CD14-positive monocyte (primary cell): Measurements from ENCODE around the gene CST11. TPM values are rescaled to one million over a fixed set of nuclear protein-coding genes. Genes with fewer than 3 reads are reported as not detected.

Experiments
- DNase-seq, 3 donors: peaks; one replicate each; pipeline ENCODE4 v3.0.0-alpha.2; 2011 to 2022
- H2AFZ ChIP-seq: 2 replicates; pipeline ENCODE4 v1.6.0; 2012; ENCODE audit warnings: mild to moderate bottlenecking, low read depth, low read length, inconsistent platforms; ENCODE audit not compliant: insufficient read depth, poor library complexity, severe bottlenecking
- H3K27ac ChIP-seq, 2 donors: 1 replicate in 1 of 2; 2 replicates in 1 of 2; pipeline ENCODE4 v1.5.1; 2012 to 2013; ENCODE audit warnings: low read length in 2 of 2, control low read depth in 1 of 2, inconsistent platforms in 1 of 2, low read depth in 1 of 2, mild to moderate bottlenecking in 1 of 2
- H3K27me3 ChIP-seq, 2 donors: one replicate each; pipeline versions ENCODE4 v1.6.0 to v1.6.1; 2011 to 2013; ENCODE audit warnings: low read length in 2 of 2; ENCODE audit not compliant: control insufficient read depth in 2 of 2, insufficient read depth in 2 of 2
- H3K36me3 ChIP-seq, 2 donors: replicated peaks in 1 of 2; 1 replicate in 1 of 2; 2 replicates in 1 of 2; pipeline versions ENCODE4 v1.5.1 to v1.6.1; 2012 to 2013; ENCODE audit warnings: low read length in 2 of 2, control low read depth in 1 of 2, inconsistent platforms in 1 of 2, mild to moderate bottlenecking in 1 of 2; ENCODE audit not compliant: insufficient read depth in 2 of 2, control insufficient read depth in 1 of 2
- H3K4me1 ChIP-seq, 2 donors: 1 replicate in 1 of 2; 2 replicates in 1 of 2; pipeline versions ENCODE4 v1.5.1 to v1.6.1; 2012 to 2013; ENCODE audit warnings: low read length in 2 of 2, control low read depth in 1 of 2, inconsistent platforms in 1 of 2, mild to moderate bottlenecking in 1 of 2, moderate library complexity in 1 of 2; ENCODE audit not compliant: insufficient read depth in 2 of 2, control insufficient read depth in 1 of 2
- H3K4me2 ChIP-seq: replicated peaks from 2 replicates; pipeline ENCODE3; 2012; ENCODE audit warnings: low read length, moderate library complexity, mild to moderate bottlenecking; ENCODE audit not compliant: poor library complexity, severe bottlenecking; ENCODE audit errors: extremely low read depth
- H3K4me3 ChIP-seq, 3 experiments: fragments of 200-600 bp in 1 of 3; sonication (generic) in 1 of 3; replicated peaks in 1 of 3; 1 replicate in 2 of 3; 2 replicates in 1 of 3; pipeline ENCODE4 v1.5.1; 2011 to 2013; ENCODE audit warnings: low read length in 3 of 3, mild to moderate bottlenecking in 3 of 3, control low read depth in 2 of 3, low read depth in 2 of 3, inconsistent platforms in 1 of 3, moderate library complexity in 1 of 3
- H3K79me2 ChIP-seq: 2 replicates; pipeline ENCODE4 v1.6.0; 2012; ENCODE audit warnings: mild to moderate bottlenecking, control low read depth, inconsistent platforms, low read length, moderate library complexity; ENCODE audit not compliant: insufficient read depth
- H3K9ac ChIP-seq: 2 replicates; pipeline ENCODE4 v1.6.0; 2017; ENCODE audit warnings: low read length, mild to moderate bottlenecking; ENCODE audit not compliant: insufficient read depth, poor library complexity, severe bottlenecking
- H3K9me3 ChIP-seq, 2 donors: replicated peaks in 1 of 2; 1 replicate in 1 of 2; 2 replicates in 1 of 2; pipeline versions ENCODE4 v1.5.1 to v1.6.1; 2012 to 2013; ENCODE audit warnings: low read length in 2 of 2, control low read depth in 1 of 2; ENCODE audit not compliant: control insufficient read depth in 1 of 2, insufficient read depth in 1 of 2
- H4K20me1 ChIP-seq: 2 replicates; pipeline ENCODE4 v1.6.0; 2012; ENCODE audit warnings: mild to moderate bottlenecking, low read length, control low read depth, moderate library complexity; ENCODE audit not compliant: insufficient read depth
- H3K27ac Mint-ChIP-seq, 7 donors: one replicate each; pipeline ENCODE4 v1.8.0; 2020; ENCODE audit warnings: mild to moderate bottlenecking in 7 of 7, mixed read lengths in 7 of 7, moderate library complexity in 6 of 7, inconsistent platforms in 2 of 7
- H3K27me3 Mint-ChIP-seq, 3 donors: one replicate each; pipeline ENCODE4 v1.8.0; 2021 to 2022; ENCODE audit warnings: low read depth in 3 of 3, mild to moderate bottlenecking in 3 of 3, mixed read lengths in 3 of 3, moderate library complexity in 3 of 3, inconsistent platforms in 1 of 3
- H3K36me3 Mint-ChIP-seq, 2 donors: one replicate each; pipeline ENCODE4 v1.8.0; 2020; ENCODE audit warnings: mixed read lengths in 2 of 2, inconsistent platforms in 1 of 2, mild to moderate bottlenecking in 1 of 2
- H3K4me1 Mint-ChIP-seq: one replicate; pipeline ENCODE4 v1.8.0; 2020; ENCODE audit warnings: mild to moderate bottlenecking, mixed read lengths
- H3K4me3 Mint-ChIP-seq, 2 donors: one replicate each; pipeline ENCODE4 v1.8.0; 2020; ENCODE audit warnings: mild to moderate bottlenecking in 2 of 2, mixed read lengths in 2 of 2, moderate library complexity in 1 of 2
- H3K9me3 Mint-ChIP-seq, 7 donors: one replicate each; pipeline ENCODE4 v1.8.0; 2020 to 2022; ENCODE audit warnings: mixed read lengths in 7 of 7, mild to moderate bottlenecking in 6 of 7, moderate library complexity in 6 of 7, inconsistent platforms in 2 of 7
- CTCF ChIP-seq: fragments of 200-600 bp; IDR thresholded peaks from one replicate; pipeline ENCODE4 v1.8.0; 2022; ENCODE audit warnings: antibody characterized with exemption, mild to moderate bottlenecking
- WGBS: methylation state at CpG from one replicate; pipeline ENCODE4 v1.1.5; 2013; ENCODE audit warnings: missing lambda C conversion rate; ENCODE audit not compliant: insufficient coverage; 5-methylcytosine and 5-hydroxymethylcytosine counted together
- intact Hi-C, 2 donors: fragments of 100-400 bp; cut with micrococcal nuclease; formaldehyde crosslinking; loops; one replicate each; pipeline versions ENCODE4 v1.15.0 to v1.15.1; 2023
- polyA plus RNA-seq, 3 donors: library from polyadenylated mRNA; depleted of rRNA in 1 of 3; unstranded in 2 of 3; stranded (reverse) in 1 of 3; fragments of 300-500 nt in 2 of 3; fragments of >200 nt in 1 of 3; fragmentation: Illumina TruSeq in 2 of 3; gene quantifications; 1 replicate in 2 of 3; 2 replicates in 1 of 3; pipeline ENCODE4 v1.2.3, GENCODE V29; 2012 to 2021

CST11 gene
- polyA plus RNA-seq, 3 donors: not detected

GRCh38 chr20:23488996-23489395 is 36.3 kb upstream of the CST11 start:
- Histone ChIP-seq H3K4me2 (no peak overlapping the region), H3K4me1 (no peaks in the 10 kb centered on the region), H3K27ac (no peak overlapping the region), H3K4me3 (no peak overlapping the region), H3K9me3 (no peaks in the 10 kb centered on the region), H4K20me1 (no peaks in the 10 kb centered on the region), H3K9ac (no peak overlapping the region), H3K79me2 (no peaks in the 10 kb centered on the region), H3K36me3 (no peaks in the 10 kb centered on the region), H2AFZ (no peak overlapping the region), H3K27me3 (no peaks in the 10 kb centered on the region)
- H3K4me3 Mint-ChIP-seq: no peak overlapping the region
- peaks cover 0 to 2% (median 0%) of the 10 kb centered on the region in 7 donors for H3K9me3 Mint-ChIP-seq
- intact Hi-C loops: no loop called here
- H3K27ac Mint-ChIP-seq: no peak overlapping the region
- peaks cover 5 to 7% (median 6%) of the 10 kb centered on the region in 3 donors for H3K27me3 Mint-ChIP-seq
- 100% methylated on average over 1 of the region's 3 CpGs for WGBS
- no peak for TF ChIP-seq CTCF
- H3K4me1 Mint-ChIP-seq: no peaks in the 10 kb centered on the region
- H3K36me3 Mint-ChIP-seq: no peaks in the 10 kb centered on the region
- no peak for DNase-seq

DNA sequence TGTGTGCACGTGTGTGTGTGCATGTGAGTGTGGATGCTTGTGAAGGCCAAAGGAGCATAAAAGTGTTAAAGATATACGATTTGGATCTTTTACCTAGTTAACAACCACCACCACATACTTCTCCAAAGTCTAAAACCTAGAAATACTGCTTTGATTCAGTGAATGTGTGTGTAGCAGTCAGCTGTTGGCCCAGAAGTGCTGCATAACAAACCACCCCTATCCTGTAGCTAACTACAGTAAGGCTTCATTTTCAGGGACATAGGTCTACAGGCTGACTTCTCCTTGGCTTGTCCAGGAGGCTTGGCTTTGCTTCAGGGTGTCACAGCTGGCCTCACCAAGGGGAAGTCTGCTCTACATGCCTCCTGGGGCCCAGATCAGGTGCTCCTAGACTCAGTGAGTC is 35.8 kb upstream of the CST11 start:
- no peaks in the 10 kb centered on the region for H3K36me3 Mint-ChIP-seq
- Histone ChIP-seq H2AFZ (no peak overlapping the region), H3K36me3 (no peaks in the 10 kb centered on the region), H3K4me1 (no peaks in the 10 kb centered on the region), H3K27ac (no peak overlapping the region), H3K79me2 (no peaks in the 10 kb centered on the region), H3K9ac (no peak overlapping the region), H4K20me1 (no peaks in the 10 kb centered on the region), H3K27me3 (no peaks in the 10 kb centered on the region), H3K4me3 (no peak overlapping the region), H3K4me2 (no peak overlapping the region), H3K9me3 (no peaks in the 10 kb centered on the region)
- peaks cover 0 to 2% (median 0%) of the 10 kb centered on the region in 7 donors for H3K9me3 Mint-ChIP-seq
- no peak overlapping the region for H3K27ac Mint-ChIP-seq
- no peaks in the 10 kb centered on the region for H3K4me1 Mint-ChIP-seq
- no peak overlapping the region for H3K4me3 Mint-ChIP-seq
- H3K27me3 Mint-ChIP-seq: peaks cover 6 to 7% (median 7%) of the 10 kb centered on the region in 3 donors
- no peak for TF ChIP-seq CTCF
- no CpG with 5 or more reads among the region's 2 CpGs for WGBS
- intact Hi-C loops: no loop called here
- DNase-seq: no peak
